Central memory CD8-positive, alpha-beta T cell (primary cell): ENCODE measurements around the gene PAM16.

Experiments
- ATAC-seq: fragments of 150-1000 bp; cut with Tn5 transposase; replicated peaks from 2 replicates; pipeline ENCODE4 v1.10.0; 2022; ENCODE audit warnings: mild to moderate bottlenecking, moderate FRiP score, moderate number of reproducible peaks; ENCODE audit not compliant: poor library complexity, severe bottlenecking; ENCODE audit errors: extremely low read depth
- DNase-seq, 2 donors: peaks; one replicate each; pipeline ENCODE4 v3.0.0; 2021; ENCODE audit warnings: low spot score in 2 of 2
- H3K27ac Mint-ChIP-seq: one replicate; pipeline ENCODE4 v1.8.0; 2022; ENCODE audit warnings: low read depth, mild to moderate bottlenecking, moderate library complexity, mixed read lengths
- H3K27me3 Mint-ChIP-seq: one replicate; pipeline ENCODE4 v1.8.0; 2022; ENCODE audit warnings: mixed read lengths
- H3K36me3 Mint-ChIP-seq: one replicate; pipeline ENCODE4 v1.8.0; 2022; ENCODE audit warnings: mild to moderate bottlenecking, moderate library complexity, mixed read lengths; ENCODE audit not compliant: insufficient read depth
- H3K4me1 Mint-ChIP-seq: one replicate; pipeline ENCODE4 v1.8.0; 2022; ENCODE audit warnings: mixed read lengths
- H3K4me3 Mint-ChIP-seq: one replicate; pipeline ENCODE4 v1.8.0; 2022; ENCODE audit warnings: mild to moderate bottlenecking, moderate library complexity, mixed read lengths
- H3K9me3 Mint-ChIP-seq: one replicate; pipeline ENCODE4 v1.8.0; 2022; ENCODE audit warnings: mixed read lengths

Gene PAM16

DNA sequence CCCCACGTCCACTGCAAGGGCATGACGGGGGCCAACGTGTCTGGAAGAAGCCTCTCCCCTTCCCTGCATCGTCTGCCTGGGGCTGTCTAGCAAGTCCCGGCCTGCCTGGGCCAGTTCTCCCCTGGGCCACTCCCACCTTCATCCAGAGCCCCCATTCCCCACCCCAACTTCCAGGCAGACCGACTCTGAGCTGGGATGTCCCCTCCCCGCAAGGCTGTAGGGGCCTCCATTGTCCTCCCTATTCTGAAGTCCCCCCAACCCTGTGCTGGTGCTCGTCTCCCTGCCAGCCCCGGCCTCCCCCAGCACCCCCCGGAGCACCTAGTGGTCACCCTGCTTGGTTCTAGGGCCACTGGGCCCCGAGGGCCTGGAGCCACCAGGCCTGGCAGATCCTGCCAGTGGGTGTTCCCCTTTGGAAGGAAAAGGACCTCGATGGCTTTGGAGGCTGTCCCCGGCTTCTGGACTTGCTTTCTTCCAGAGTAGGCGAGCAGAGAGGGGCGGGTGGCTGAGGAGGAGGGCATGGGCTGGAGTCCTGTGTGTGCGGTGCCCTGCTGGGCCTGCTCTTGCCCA, 30.5 kb downstream of the PAM16 start:
- no peak overlapping the region for H3K4me3 Mint-ChIP-seq
- ATAC-seq: no peak
- H3K27ac Mint-ChIP-seq: no peak overlapping the region

DNA sequence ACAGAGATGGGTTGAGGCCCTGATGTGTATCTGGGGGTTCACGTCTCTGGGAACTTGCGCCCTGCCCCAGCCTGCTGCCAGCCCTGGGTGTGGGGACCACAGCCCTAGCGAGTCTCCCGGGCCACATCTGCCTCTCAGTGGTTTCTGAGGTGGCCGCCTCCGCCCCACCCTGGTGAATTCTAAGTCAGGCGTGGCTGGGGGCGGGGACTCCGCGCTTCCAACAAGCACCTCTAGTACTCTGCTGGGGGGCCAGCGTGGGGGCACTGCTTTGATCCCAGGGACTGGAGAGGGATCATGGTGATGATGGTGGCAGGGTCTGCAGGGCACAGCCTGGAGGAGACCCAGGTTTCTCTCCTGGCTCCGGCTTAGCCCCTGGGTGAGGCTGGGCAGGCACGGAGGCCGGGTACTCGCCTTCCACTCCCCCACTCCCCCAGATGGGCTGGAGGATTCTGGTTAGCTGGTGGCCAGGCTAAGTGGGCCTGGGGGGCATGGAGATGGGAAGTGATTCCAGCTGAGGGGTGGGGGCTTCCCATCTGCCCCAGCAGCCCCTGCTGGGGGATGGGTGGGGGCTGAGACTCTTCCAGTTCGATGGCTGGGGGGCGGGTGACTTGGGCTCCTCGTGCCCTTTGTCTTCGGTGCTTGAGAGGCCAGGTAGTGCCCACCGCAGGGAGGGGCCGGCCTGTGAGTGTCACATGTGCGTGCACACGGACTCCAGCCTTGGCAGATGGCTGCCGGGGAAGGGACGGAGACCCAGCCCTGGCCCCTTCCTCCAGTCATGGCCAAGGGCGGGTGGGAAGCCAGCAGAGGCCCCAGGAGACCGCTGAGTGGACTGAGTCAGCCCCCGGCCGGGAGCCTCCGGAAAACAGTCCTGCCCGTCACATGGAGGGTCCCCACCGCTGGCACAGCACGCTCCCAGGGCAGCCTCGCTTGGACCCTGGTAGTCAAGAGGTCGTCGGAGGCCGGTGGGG, 31.4 kb downstream of the PAM16 start:
- H3K36me3 Mint-ChIP-seq: no peaks in the 10 kb centered on the region
- peaks cover 4% of the 10 kb centered on the region for H3K27me3 Mint-ChIP-seq
- peak overlapping the region; percentile 4 for H3K4me3 Mint-ChIP-seq
- no peaks in the 10 kb centered on the region for H3K9me3 Mint-ChIP-seq
- DNase-seq (peak; percentile 39 to 50), ATAC-seq (peak; percentile 67)
- H3K4me1 Mint-ChIP-seq: peaks cover 10% of the 10 kb centered on the region
- H3K27ac Mint-ChIP-seq: no peak overlapping the region

More for the DNA sequence above, 30.5 kb downstream of the PAM16 start:
- no peak for DNase-seq
- H3K36me3 Mint-ChIP-seq: no peaks in the 10 kb centered on the region
- H3K9me3 Mint-ChIP-seq: no peaks in the 10 kb centered on the region
- peaks cover 8% of the 10 kb centered on the region for H3K4me1 Mint-ChIP-seq
- no peaks in the 10 kb centered on the region for H3K27me3 Mint-ChIP-seq

DNA sequence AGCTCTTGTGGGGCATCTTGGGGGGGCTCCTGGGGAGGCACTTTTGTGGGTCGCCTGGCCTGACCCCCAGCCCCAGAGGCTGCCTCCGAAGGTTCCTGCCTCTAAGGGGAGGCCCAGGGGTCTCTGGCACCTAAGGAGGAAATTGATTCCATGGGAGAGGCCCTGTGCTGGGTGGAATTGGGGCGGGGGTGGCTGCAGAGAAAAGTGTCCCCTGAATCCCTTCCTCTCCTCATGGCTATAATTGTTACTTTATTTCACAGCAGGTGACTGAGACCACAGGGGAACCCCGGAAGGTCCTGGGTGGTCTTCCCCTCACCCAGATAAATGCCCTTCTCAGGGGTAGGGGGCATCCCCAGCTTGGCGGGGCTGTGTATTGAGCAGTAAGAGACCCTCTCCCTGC, 32.2 kb downstream of the PAM16 start:
- Mint-ChIP-seq H3K36me3 (peaks cover 2% of the 10 kb centered on the region), H3K4me3 (peak overlapping the region; percentile 4), H3K27ac (no peak overlapping the region), H3K9me3 (no peaks in the 10 kb centered on the region), H3K4me1 (peaks cover 18% of the 10 kb centered on the region), H3K27me3 (peaks cover 11% of the 10 kb centered on the region)
- ATAC-seq (no peak), DNase-seq (no peak)

DNA sequence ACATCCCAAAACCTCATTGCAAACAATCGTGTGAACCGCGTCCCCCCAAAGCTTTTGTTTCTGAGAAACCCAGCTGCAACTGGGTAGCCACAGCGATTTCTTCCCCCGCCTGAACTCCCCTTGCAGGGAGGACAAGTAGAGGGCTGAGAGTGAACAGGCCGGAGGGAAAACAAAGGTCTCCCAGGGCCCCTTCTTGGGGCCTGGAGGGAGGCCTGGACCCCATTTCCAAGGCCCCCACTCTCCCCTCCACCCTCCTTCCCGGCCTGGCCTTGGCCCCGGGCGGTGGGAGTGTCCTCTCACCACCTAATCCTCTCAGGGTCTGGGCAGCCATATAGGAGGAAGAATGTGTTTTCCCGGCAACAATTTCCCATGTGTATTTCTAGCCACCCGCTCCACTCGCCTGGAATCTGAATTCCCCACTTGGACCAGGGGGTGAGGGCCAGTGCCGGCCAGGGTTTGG, 32.6 kb downstream of the PAM16 start:
- DNase-seq (no peak), ATAC-seq (no peak)
- Mint-ChIP-seq H3K27me3 (peaks cover 15% of the 10 kb centered on the region), H3K4me3 (no peak overlapping the region), H3K4me1 (peaks cover 19% of the 10 kb centered on the region), H3K27ac (no peak overlapping the region), H3K36me3 (peaks cover 2% of the 10 kb centered on the region), H3K9me3 (no peaks in the 10 kb centered on the region)

DNA sequence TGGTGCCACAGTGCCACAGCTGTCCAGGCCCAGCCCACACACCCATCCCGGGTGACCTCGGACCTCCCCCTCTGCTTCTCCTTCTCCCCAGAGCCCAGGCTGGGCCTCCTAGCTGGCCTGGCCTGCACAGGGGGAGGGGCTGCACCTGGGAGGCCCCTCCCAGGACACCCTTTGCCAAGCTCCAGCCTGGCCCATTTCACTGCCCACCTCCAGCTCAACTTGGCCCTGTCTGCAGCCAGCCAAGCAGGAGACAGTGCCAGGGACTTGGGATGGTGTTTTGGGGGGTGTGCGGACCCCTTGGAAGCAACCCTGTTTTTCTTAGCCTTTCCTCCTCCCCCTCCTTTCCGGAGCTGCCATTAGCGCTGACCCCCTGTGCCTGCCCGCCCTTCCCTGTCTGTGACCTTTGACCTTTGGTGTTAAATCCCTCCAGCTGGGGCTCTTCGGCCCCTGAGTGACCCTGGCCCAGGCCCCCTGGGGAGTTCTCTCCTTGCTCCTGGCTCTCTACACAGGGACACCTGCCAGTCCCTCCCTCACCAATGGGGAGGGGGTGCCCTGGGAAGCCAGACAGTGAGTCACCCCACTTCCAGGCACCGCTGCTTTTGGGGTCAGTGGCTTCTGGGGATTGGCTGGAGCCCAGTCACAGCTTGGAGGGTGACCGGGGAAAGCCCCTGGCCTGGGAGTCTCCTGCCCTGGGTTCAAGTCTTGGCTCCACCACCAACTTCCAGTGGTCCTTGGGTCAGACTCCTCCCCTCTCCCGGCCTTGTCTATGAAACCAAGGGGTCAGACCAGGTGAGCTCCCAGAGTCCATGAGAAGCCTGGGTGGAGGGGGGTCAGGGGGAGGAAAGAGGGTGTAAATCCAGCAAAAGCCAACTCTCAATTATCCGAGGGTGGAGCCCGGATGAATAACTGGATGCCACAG, 33.3 kb downstream of the PAM16 start:
- DNase-seq (no peak), ATAC-seq (no peak)
- Mint-ChIP-seq H3K4me3 (peak overlapping the region; percentile 54), H3K9me3 (no peaks in the 10 kb centered on the region), H3K4me1 (peaks cover 19% of the 10 kb centered on the region), H3K36me3 (peaks cover 2% of the 10 kb centered on the region), H3K27me3 (peaks cover 15% of the 10 kb centered on the region), H3K27ac (no peak overlapping the region)

DNA sequence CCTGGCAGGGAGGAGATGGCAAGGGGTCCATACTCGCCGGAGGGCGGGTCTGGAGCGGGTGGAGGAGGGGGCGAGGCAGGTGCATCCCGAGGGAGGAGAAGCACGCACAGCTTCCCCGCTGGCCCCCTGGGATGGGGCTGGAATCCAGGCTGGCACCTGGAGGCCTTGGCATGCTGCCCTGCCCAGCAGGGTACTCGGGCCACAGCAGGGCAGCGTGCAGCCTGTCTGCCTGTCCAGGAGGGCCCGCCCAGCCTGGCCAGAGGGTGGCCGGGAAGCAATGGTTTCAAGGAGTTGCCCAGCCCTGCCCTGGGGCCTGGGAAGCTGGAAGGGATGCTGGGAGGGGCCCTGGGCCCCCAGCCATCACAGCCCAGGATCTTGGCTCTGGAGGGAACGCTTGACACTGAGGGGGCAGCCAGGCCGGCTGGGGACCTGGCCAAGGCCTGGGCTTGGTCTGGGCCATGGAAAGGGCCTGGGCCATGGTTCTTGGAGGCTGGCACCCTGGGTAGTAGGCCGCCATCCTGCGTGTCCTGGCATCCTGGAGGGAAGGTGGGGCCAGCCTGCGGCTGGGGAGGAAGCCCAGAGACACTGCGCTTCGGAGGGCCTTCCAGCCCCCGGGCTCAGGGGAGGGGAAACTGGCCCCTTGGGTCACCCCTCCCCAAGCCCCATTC, 34.1 kb downstream of the PAM16 start:
- peaks cover 15% of the 10 kb centered on the region for H3K27me3 Mint-ChIP-seq
- H3K36me3 Mint-ChIP-seq: peaks cover 2% of the 10 kb centered on the region
- no peaks in the 10 kb centered on the region for H3K9me3 Mint-ChIP-seq
- H3K27ac Mint-ChIP-seq: no peak overlapping the region
- H3K4me3 Mint-ChIP-seq: peak overlapping the region; percentile 54
- DNase-seq (no peak), ATAC-seq (no peak)
- H3K4me1 Mint-ChIP-seq: peaks cover 19% of the 10 kb centered on the region

DNA sequence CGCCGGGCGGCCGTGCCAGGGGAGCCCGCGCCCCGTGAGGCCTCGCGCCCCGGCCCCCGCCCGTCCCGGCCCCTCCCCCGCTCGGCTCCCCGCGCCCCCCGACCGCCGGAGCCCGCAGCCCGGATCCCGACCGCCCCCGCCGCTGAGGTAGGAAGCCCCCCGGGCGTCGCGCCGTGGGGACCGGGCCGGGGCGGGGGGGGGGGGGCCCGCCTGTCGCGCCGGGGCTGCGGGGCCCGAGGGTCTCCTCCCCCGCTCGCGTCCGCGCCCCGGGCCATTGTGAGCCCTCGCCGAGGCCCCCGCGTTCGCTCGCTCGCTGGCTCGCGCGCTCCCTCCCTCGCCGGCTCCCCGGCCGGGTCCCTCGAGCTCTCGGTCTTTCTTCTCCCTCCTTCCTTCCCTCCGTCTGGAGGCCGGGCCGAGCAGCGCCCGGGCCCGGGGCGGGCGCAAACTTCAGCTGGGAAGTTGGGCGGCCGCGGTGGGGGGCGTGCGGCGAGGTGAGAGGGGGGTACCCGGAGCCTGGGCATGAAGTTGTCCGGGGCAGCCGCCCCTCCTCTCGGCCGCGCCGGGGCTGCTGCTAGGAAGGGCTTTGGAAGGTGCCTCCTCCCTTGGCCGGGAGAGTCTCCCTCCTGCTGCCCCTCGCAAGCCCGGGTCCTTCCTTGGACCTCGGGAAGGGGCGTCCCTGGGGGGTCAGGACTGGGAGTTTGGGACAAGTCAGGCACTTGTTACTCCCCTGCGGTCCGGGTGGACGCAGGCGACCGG, 34.8 kb downstream of the PAM16 start:
- no peak overlapping the region for H3K27ac Mint-ChIP-seq
- no peaks in the 10 kb centered on the region for H3K9me3 Mint-ChIP-seq
- peak overlapping the region; percentile 54 for H3K4me3 Mint-ChIP-seq
- DNase-seq (no peak), ATAC-seq (no peak)
- H3K36me3 Mint-ChIP-seq: peaks cover 2% of the 10 kb centered on the region
- peaks cover 19% of the 10 kb centered on the region for H3K4me1 Mint-ChIP-seq
- peaks cover 15% of the 10 kb centered on the region for H3K27me3 Mint-ChIP-seq

DNA sequence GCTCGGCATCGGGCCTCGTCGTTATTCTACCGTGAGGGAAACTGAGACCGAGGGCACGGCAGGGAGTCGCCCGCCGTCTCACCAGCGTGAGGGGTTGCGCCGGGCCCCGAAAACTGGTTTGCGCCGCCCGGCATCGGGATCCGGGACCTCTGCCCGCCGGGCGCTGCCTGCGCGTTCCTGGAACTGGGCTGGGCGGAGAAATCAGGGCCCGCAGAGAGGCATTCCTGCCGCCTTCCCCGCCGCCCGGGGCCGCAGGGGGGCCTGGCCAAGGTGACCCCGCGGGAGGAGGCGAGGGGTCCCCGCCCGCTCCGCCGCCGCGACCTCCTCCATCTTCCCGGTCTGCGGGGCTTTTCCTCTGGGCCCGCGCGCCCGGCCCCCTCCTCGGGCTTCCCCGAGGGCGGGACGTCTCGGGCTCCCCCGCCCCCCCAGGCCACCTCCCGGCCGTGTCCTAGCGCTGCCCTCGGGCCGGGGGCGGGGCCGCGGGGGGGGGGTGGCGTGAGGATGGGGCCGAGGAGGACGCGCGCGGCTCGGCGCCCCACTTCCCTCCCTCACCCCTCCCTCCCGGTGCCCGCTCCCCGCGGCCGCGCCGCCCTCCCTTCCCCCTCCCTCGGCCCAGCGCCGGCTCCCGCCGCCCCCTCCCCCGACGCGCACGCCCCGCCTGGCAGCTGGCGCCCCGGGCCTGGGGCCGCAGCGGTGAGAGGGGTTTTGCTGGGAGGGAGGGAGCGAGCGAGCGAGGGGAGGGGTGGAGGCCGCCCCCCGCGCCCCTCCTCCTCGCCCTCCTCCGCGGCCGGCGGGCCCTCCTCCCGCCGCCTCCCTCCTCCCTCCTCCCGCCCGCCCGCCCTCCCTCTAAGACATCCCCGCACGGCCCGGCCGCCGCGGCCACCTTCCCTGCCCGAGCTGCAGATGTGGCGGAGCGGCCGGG, 35.7 kb downstream of the PAM16 start, which contains the start of gene GLIS2:
Gene GLIS2 (plus strand): TSS at position 882 of the 922 bp plus-strand sequence. CDS start 16,214 bp downstream, outside the sequence.
- Mint-ChIP-seq H3K27ac (peak within 1 kb of the TSS; percentile 87), H3K27me3 (peaks cover 15% of the 10 kb centered on the region), H3K4me1 (peaks cover 19% of the 10 kb centered on the region), H3K36me3 (peaks cover 2% of the 10 kb centered on the region), H3K9me3 (no peaks in the 10 kb centered on the region), H3K4me3 (peak within 1 kb of the TSS; percentile 84)
- ATAC-seq: peak; percentile 41
- no peak for DNase-seq

DNA sequence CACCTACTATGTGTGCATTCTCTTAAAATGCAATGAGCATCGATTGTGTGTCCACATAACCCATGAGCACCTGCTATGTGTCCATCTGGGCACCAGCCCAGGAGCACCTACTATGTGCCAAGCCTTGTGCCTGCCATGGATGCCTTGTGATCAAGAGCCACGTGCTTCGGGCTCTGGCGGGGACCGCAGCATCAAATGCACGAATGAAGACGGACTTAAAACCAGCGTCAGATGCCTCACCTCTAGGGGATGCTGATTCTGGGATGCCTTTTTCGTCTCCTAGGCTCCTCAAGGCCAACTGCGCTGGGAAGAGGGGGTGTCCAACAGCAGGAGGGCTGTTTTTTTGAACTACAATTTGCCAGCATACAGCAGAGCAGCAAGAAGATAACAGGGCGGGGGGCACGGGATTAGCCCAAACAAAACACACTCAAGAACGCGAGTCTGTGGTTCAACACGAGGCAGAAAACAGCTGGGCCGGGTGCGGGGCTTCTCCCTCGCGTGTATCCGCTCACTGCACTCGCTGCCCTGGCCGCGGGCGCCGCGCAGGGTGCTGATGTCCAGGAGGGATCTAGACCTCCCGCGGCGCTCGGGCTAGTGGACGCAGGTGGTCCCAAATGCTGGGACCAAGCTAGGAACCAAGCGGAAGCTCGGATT, 36.5 kb downstream of the PAM16 start:
- ATAC-seq (no peak), DNase-seq (no peak)
- Mint-ChIP-seq H3K4me3 (peak overlapping the region; percentile 84), H3K4me1 (peaks cover 18% of the 10 kb centered on the region), H3K27ac (peak overlapping the region; percentile 87), H3K9me3 (no peaks in the 10 kb centered on the region), H3K36me3 (peaks cover 2% of the 10 kb centered on the region), H3K27me3 (peaks cover 15% of the 10 kb centered on the region)
